DOHH2 (cell line): ENCODE measurements around the gene DTNB.

Experiments used
- EZH2phosphoT487 ChIP-seq: fragments of 200-600 bp; sonication (generic); IDR thresholded peaks from 2 replicates; pipeline ENCODE4 v1.6.1; 2017; ENCODE audit warnings: borderline replicate concordance, mild to moderate bottlenecking, antibody characterized with exemption, low read length, moderate library complexity, mixed read lengths
- TF ChIP-seq, protein P1 (sequence below): fragments of 200-600 bp; sonication (generic); IDR thresholded peaks from one replicate; pipeline ENCODE4 v1.5.1; 2014; ENCODE audit warnings: antibody characterized with exemption, mild to moderate bottlenecking, low read depth, low read length; ENCODE audit not compliant: poor library complexity, severe bottlenecking

DNA sequence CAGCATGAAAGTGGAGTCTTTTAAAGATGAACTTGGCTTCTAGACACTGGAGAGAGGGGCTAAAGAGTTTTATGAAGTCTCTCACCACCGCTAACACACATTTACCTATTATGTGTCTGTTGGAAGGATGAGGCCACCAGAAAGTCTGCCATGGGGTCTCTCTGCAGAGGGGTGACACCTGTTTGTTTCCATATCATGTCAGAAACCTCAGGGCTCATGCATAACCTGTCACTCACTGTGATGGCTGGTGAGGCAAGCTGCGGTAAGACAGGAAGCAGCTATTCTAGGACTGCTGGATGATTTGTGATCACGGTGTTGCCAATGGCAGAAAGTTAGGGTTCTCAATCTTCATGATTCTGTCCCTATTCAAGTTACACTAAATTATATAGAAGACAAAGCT, 270.9 kb downstream of the DTNB start:
- TF ChIP-seq, protein P1, sequence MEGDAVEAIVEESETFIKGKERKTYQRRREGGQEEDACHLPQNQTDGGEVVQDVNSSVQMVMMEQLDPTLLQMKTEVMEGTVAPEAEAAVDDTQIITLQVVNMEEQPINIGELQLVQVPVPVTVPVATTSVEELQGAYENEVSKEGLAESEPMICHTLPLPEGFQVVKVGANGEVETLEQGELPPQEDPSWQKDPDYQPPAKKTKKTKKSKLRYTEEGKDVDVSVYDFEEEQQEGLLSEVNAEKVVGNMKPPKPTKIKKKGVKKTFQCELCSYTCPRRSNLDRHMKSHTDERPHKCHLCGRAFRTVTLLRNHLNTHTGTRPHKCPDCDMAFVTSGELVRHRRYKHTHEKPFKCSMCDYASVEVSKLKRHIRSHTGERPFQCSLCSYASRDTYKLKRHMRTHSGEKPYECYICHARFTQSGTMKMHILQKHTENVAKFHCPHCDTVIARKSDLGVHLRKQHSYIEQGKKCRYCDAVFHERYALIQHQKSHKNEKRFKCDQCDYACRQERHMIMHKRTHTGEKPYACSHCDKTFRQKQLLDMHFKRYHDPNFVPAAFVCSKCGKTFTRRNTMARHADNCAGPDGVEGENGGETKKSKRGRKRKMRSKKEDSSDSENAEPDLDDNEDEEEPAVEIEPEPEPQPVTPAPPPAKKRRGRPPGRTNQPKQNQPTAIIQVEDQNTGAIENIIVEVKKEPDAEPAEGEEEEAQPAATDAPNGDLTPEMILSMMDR: no peak
- TF ChIP-seq EZH2phosphoT487: no peak
